HCT116 (cell line): ENCODE measurements around the gene RUNX2. TPM values are rescaled to one million over a fixed set of nuclear protein-coding genes. Genes with fewer than 3 reads are reported as not detected.

Experiments used
- ATAC-seq: fragments of 200-7000 bp; cut with Tn5 transposase; 2 replicates; pipeline ENCODE4 v1.9.1; 2020; ENCODE audit warnings: mild to moderate bottlenecking, moderate library complexity
- BruUV-seq: library from RNA; stranded (reverse); fragments of 400-500 nt; replicated peaks from 2 replicates; lab custom pipeline; 2021; lab: Mats Ljungman, UMichigan
- CTCF ChIA-PET: fragments of 300-600 bp; sonication (Branson Sonifier 250); formaldehyde crosslinking; loops from one replicate; lab custom pipeline; 2021; ENCODE audit warnings: antibody characterized with exemption; lab: Charles Lee
- POLR2A ChIA-PET: fragments of 300-600, 350-600 bp; sonication (Branson Sonifier 250); formaldehyde crosslinking; loops from one replicate; lab custom pipeline; 2021; ENCODE audit warnings: antibody characterized with exemption; lab: Charles Lee
- RAD21 ChIA-PET, 2 experiments: fragments of 300-600 bp; sonication (Branson Sonifier 250); formaldehyde crosslinking; loops; one replicate each; lab custom pipeline; 2023; ENCODE audit warnings: low total read pairs in 2 of 2; ENCODE audit not compliant: uncharacterized antibody in 2 of 2, unreplicated experiment in 2 of 2, low non-redundant PET in 1 of 2; lab: Charles Lee
- DNase-seq: peaks from one replicate; pipeline ENCODE4 v3.0.0-alpha.2; 2010; ENCODE audit warnings: low read depth, low spot score
- H2AFZ ChIP-seq: fragments of 200-600 bp; shearing (Covaris generic), sonication (generic); 2 replicates; pipeline ENCODE4 v1.6.1; 2017; ENCODE audit warnings: low read depth, mixed run types, mixed read lengths, antibody characterized with exemption, low read length; ENCODE audit not compliant: poor library complexity, severe bottlenecking
- H3K27ac ChIP-seq: 2 replicates; pipeline ENCODE4 v1.5.1; 2012; ENCODE audit warnings: low read depth, low read length
- H3K27me3 ChIP-seq: fragments of 200-600 bp; sonication (generic); 2 replicates; pipeline ENCODE4 v1.6.1; 2016; ENCODE audit warnings: mixed run types, low read length, mixed read lengths; ENCODE audit not compliant: insufficient read depth
- H3K36me3 ChIP-seq, 2 experiments: fragments of 200-500 bp in 1 of 2; fragments of 200-600 bp in 1 of 2; sonication (Bioruptor generic) in 1 of 2; sonication (generic) in 1 of 2; 2 replicates each; pipeline versions ENCODE4 v1.5.1 to v1.6.1; 2014 to 2016; ENCODE audit warnings: low read length in 2 of 2, inconsistent platforms in 1 of 2, mixed read lengths in 1 of 2, mixed run types in 1 of 2; ENCODE audit not compliant: insufficient read depth in 2 of 2, control insufficient read depth in 1 of 2
- H3K4me1 ChIP-seq, 2 experiments: fragments of 200-600 bp in 1 of 2; sonication (generic) in 1 of 2; 2 replicates each; pipeline versions ENCODE4 v1.5.1 to v1.6.1; 2012 to 2017; ENCODE audit warnings: low read length in 2 of 2, inconsistent platforms in 1 of 2, mild to moderate bottlenecking in 1 of 2, mixed read lengths in 1 of 2, mixed run types in 1 of 2, moderate library complexity in 1 of 2; ENCODE audit not compliant: insufficient read depth in 2 of 2, control insufficient read depth in 1 of 2
- H3K4me2 ChIP-seq: fragments of 200-600 bp; sonication (generic); 2 replicates; pipeline ENCODE4 v1.6.1; 2017; ENCODE audit warnings: mixed run types, low read length, mixed read lengths
- H3K4me3 ChIP-seq, 2 experiments: fragments of 200-600 bp in 1 of 2; sonication (generic) in 1 of 2; replicated peaks in 1 of 2; 2 replicates each; pipeline ENCODE4 v1.5.1; 2011 to 2016; ENCODE audit warnings: low read length in 2 of 2, control low read depth in 1 of 2, low read depth in 1 of 2, mild to moderate bottlenecking in 1 of 2, mixed read lengths in 1 of 2, mixed run types in 1 of 2
- H3K79me2 ChIP-seq: fragments of 200-600 bp; sonication (generic); 2 replicates; pipeline ENCODE4 v1.6.1; 2017; ENCODE audit warnings: mild to moderate bottlenecking, mixed run types, low read length, moderate library complexity, mixed read lengths; ENCODE audit not compliant: insufficient read depth
- H3K9ac ChIP-seq: fragments of 200-600 bp; sonication (generic); 2 replicates; pipeline ENCODE4 v1.6.1; 2016; ENCODE audit warnings: low read length, mixed read lengths
- H3K9me2 ChIP-seq: fragments of 200-600 bp; sonication (generic), shearing (Covaris generic); 2 replicates; pipeline ENCODE4 v1.6.1; 2017; ENCODE audit warnings: mixed run types, mild to moderate bottlenecking, moderate library complexity; ENCODE audit not compliant: insufficient read depth
- H3K9me3 ChIP-seq, 2 experiments: fragments of 200-500 bp in 1 of 2; fragments of 200-600 bp in 1 of 2; sonication (Bioruptor generic) in 1 of 2; sonication (generic) in 1 of 2; 2 replicates each; pipeline ENCODE4 v1.6.1; 2014 to 2017; ENCODE audit warnings: low read length in 2 of 2, mixed read lengths in 2 of 2, inconsistent platforms in 1 of 2, low read depth in 1 of 2, mild to moderate bottlenecking in 1 of 2, mixed run types in 1 of 2, moderate library complexity in 1 of 2; ENCODE audit not compliant: control insufficient read depth in 1 of 2, insufficient read depth in 1 of 2
- H4K20me1 ChIP-seq: fragments of 200-600 bp; sonication (generic), shearing (Covaris generic); 2 replicates; pipeline ENCODE4 v1.6.1; 2017; ENCODE audit warnings: mixed run types, mild to moderate bottlenecking, moderate library complexity; ENCODE audit not compliant: insufficient read depth
- CBX3 ChIP-seq: IDR thresholded peaks from 2 replicates; pipeline ENCODE4 v1.6.1; 2012; ENCODE audit warnings: low read depth
- CTCF ChIP-seq, 3 experiments: fragments of 200-600 bp in 1 of 3; sonication (generic) in 1 of 3; IDR thresholded peaks in 2 of 3; conservative IDR thresholded peaks in 1 of 3; 2 replicates each; pipeline ENCODE4 v1.5.1; 2012 to 2017; ENCODE audit warnings: low read depth in 2 of 3, low read length in 2 of 3, antibody characterized with exemption in 1 of 3, borderline replicate concordance in 1 of 3, control low read depth in 1 of 3, mild to moderate bottlenecking in 1 of 3, mixed read lengths in 1 of 3, mixed run types in 1 of 3, moderate library complexity in 1 of 3; ENCODE audit not compliant: insufficient read depth in 1 of 3
- EGR1 ChIP-seq: IDR thresholded peaks from 2 replicates; pipeline ENCODE4 v1.6.1; 2012; ENCODE audit warnings: low read depth
- FOSL1 ChIP-seq: IDR thresholded peaks from 2 replicates; pipeline ENCODE4 v1.6.1; 2012; ENCODE audit warnings: low read depth
- MAX ChIP-seq: IDR thresholded peaks from 2 replicates; pipeline ENCODE4 v1.6.1; 2012
- POLR2A ChIP-seq: IDR thresholded peaks from 2 replicates; pipeline ENCODE4 v1.7.0; 2011; ENCODE audit warnings: borderline replicate concordance; ENCODE audit not compliant: insufficient read depth, insufficient read length; ENCODE audit errors: extremely low read depth
- POLR2AphosphoS5 ChIP-seq: IDR thresholded peaks from 2 replicates; pipeline ENCODE4 v1.6.1; 2011; ENCODE audit warnings: mild to moderate bottlenecking, low read depth, low read length, moderate library complexity
- RAD21 ChIP-seq: IDR thresholded peaks from 2 replicates; pipeline ENCODE4 v1.6.1; 2012; ENCODE audit warnings: low read depth, mild to moderate bottlenecking
- REST ChIP-seq: IDR thresholded peaks from 2 replicates; pipeline ENCODE4 v1.6.1; 2012; ENCODE audit warnings: low read depth
- SIN3A ChIP-seq: IDR thresholded peaks from 2 replicates; pipeline ENCODE4 v1.6.1; 2012; ENCODE audit warnings: low read depth
- YY1 ChIP-seq: IDR thresholded peaks from 2 replicates; pipeline ENCODE4 v1.6.1; 2011; ENCODE audit warnings: low read length, low read depth, moderate library complexity, mild to moderate bottlenecking; ENCODE audit not compliant: insufficient replicate concordance; ENCODE audit errors: extremely low read depth
- ZBTB33 ChIP-seq: IDR thresholded peaks from 2 replicates; pipeline ENCODE4 v1.6.1; 2011; ENCODE audit warnings: mild to moderate bottlenecking, low read length, moderate library complexity; ENCODE audit not compliant: insufficient replicate concordance; ENCODE audit errors: extremely low read depth
- ZFX ChIP-seq: fragments of 450-650 bp; IDR thresholded peaks from 2 replicates; pipeline ENCODE4 v1.6.1; 2017
- intact Hi-C: fragments of 100-400 bp; cut with micrococcal nuclease; formaldehyde crosslinking; loops from 2 replicates; pipeline ENCODE4 v1.10.0; 2022
- total RNA-seq: library from RNA; stranded (reverse); gene quantifications from one replicate; pipeline ENCODE4 v1.2.1, GENCODE V29; 2021; ENCODE audit not compliant: unreplicated experiment

Gene RUNX2
- total RNA-seq, 1 experiment from 2014 or later = 1.1 TPM

GRCh38 chr6:45328523-45328922 lies 393 bp downstream of the RUNX2 start:
- CTCF ChIA-PET = no interaction called here
- Histone ChIP-seq H3K9me2 (no peaks in the 10 kb centered on the region), H3K9ac (no peak overlapping the region), H3K4me1 (peaks cover 0 to 4% of the 10 kb centered on the region in 2 experiments; a peak in 2 of 4 replicates), H3K79me2 (no peaks in the 10 kb centered on the region), H3K9me3 (no peaks in the 10 kb centered on the region), H3K4me3 (no peak overlapping the region), H4K20me1 (no peaks in the 10 kb centered on the region), H3K36me3 (no peaks in the 10 kb centered on the region), H2AFZ (no peak overlapping the region), H3K27me3 (no peaks in the 10 kb centered on the region), H3K4me2 (no peak overlapping the region), H3K27ac (no peak overlapping the region)
- no peak for DNase-seq
- POLR2A ChIA-PET = no interaction called here
- RAD21 ChIA-PET = no interaction called here
- no peak for ATAC-seq
- intact Hi-C loops = no loop called here
- no TSS peak for BruUV-seq
- no peak for TF ChIP-seq YY1
- no peak for TF ChIP-seq CTCF (IDR thresholded peaks at IDR 0.05 in 2 of 3, conservative IDR thresholded peaks at IDR 0.05 in 1 of 3; ENCODE audit: borderline replicate concordance in 1 of 3, insufficient read depth in 1 of 3, low read depth in 2 of 3, low read length in 2 of 3)
- no peak for TF ChIP-seq POLR2A
- no peak for TF ChIP-seq RAD21
- no peak for TF ChIP-seq ZBTB33
- TF ChIP-seq EGR1 = no peak
- no peak for TF ChIP-seq SIN3A
- no peak for TF ChIP-seq CBX3
- no peak for TF ChIP-seq FOSL1
- no peak for TF ChIP-seq POLR2AphosphoS5
- TF ChIP-seq ZFX = no peak
- no peak for TF ChIP-seq REST
- TF ChIP-seq MAX = no peak
